GM18526 (cell line): Measurements from ENCODE around the gene KIF7.

ENCODE experiments used
- POLR2A ChIP-seq: IDR thresholded peaks from 3 replicates; pipeline ENCODE4 v1.6.1; 2011; ENCODE audit not compliant: insufficient read length; ENCODE audit errors: extremely low read depth

KIF7 gene

DNA sequence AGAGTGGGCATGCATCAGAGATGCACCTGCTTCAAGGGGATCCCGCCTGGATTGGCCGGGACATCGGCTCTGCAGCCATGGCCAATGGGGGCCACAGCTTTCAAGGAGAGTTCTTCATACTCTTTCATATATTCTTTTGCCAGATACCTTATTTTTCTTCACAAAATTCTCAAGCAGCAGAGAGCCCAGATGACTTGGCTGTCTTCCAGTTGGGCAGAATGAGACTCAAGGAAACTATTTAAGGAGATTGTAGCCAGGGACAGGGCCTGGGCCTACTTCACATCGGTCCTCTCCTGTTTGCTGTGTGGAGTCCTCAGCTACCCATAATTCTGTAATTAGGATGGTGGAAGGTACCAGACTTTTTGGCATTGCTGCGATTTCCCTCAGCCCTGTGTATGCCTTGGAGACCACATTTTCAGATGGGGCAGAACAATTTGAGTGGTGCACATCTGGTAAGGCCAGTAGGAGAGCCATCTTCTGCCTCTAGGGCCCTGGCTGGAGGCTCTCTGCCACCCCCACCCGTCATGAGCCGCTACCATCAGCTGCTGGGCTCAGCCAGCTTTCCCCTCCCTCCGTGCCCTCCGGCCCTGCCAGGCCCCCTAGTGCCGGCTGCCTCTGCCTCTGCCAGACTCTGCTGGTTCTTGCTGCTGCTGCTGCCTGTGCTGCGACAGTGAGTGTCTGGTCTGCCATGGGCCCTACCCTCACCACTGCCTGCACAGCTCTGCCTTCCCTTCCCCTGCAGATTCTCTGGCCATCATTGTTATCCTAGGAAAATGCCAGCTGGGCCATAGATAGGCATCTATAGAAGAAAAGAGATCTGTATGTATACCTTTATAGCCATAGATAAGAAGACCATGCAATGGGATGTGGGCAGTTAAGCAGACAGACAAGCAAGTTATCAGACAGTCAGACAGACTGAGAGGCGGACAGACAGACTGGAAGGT is 17.2 kb upstream of the KIF7 start:
- no peak for TF ChIP-seq POLR2A

GRCh38 chr15:89671687-89672086 is 16.4 kb upstream of the KIF7 start:
- TF ChIP-seq POLR2A = no peak

DNA sequence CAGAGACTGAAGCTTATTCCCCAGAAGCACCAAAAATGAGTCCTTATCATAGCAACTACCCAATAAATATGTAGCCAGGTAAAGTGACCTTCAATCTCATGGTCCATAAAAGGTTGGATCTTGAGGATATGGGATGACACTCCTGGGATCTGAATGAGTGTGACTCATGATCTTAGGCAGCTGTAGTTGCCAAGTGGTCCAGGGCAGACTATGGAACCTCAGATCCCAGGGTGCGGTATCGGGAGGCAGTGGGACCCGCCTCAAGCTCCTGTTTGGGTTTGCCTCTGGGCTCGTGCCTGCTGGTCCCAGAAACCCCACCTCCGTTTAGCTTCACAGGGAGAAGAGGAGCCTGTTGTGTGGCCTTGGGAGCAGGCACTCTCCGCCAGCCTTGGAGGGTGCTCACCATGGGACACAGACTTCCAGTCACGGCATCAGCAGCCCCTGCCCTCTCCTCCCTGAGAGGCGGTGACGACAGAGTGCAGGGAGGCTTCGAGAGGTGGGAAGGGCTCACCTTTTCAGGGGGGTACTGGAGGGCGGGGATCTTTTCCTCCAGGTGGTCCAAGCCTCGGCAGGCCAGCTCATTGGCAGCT is 15.8 kb upstream of the KIF7 start:
- no peak for TF ChIP-seq POLR2A

- no peak for TF ChIP-seq POLR2A
Measured at GRCh38 chr15:89669941-89670340, 14.7 kb upstream of the KIF7 start.

GRCh38 chr15:89669309-89669865 is 14.1 kb upstream of the KIF7 start:
- no peak for TF ChIP-seq POLR2A

- no peak for TF ChIP-seq POLR2A
Measured at GRCh38 chr15:89668171-89668570, 12.9 kb upstream of the KIF7 start.

- TF ChIP-seq POLR2A = no peak
Measured at GRCh38 chr15:89667706-89667960, 12.4 kb upstream of the KIF7 start.

- no peak for TF ChIP-seq POLR2A
Measured at GRCh38 chr15:89666858-89667705, 11.8 kb upstream of the KIF7 start.

GRCh38 chr15:89666184-89666857 is 11.1 kb upstream of the KIF7 start:
- TF ChIP-seq POLR2A = no peak

DNA sequence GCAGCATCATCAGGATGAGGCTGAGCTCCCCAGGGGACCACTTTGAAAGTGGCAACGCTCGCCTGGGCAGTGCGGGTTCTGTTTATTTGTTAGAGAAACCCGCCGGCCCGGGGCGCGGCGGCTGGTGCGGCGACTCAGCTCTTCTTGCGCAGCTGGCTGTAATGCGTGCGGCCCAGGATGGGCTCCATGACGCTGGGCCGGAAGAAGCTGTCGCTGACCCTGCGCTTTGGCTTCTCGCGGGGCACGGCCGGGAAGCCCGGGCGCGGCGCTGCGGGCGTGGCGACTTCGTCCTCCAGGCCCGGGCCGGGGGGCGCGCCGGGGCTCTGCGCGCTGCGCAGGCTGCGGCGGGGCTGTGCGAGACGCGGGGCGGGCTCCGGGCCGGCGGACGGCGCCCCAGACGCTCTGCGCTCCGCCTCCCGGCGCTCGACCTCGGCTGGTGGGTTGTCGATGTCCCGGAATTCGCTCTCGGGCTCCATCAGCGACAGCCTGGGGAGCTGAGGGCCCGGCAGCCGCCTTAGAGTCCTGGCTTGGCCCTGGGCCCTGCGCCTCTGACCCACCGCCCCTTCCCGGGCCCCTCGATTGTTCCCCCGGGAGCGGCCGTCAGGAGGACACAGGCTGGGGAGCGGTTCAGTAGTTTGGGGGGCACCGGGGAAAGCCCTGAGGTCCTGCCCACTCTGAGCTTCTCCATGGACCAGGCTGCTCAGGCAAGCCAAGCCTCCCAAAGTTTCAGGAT is 10.3 kb upstream of the KIF7 start:
- no peak for TF ChIP-seq POLR2A

GRCh38 chr15:89664441-89665350 is 9.4 kb upstream of the KIF7 start:
- TF ChIP-seq POLR2A = no peak

GRCh38 chr15:89662893-89663626 is 7.8 kb upstream of the KIF7 start:
- TF ChIP-seq POLR2A = no peak

GRCh38 chr15:89660556-89660955 is 5.3 kb upstream of the KIF7 start:
- TF ChIP-seq POLR2A = no peak
